GM19467 (cell line): ENCODE results near the gene DUSP5.
A peak's percentile ranks its signal among the peaks of the same experiment; 100 is the strongest.

ENCODE experiments used
- ATAC-seq: cut with Tn5 transposase; IDR thresholded peaks from one replicate; pipeline ENCODE4 v1.9.1; 2021; ENCODE audit warnings: mild to moderate bottlenecking, moderate library complexity; ENCODE audit not compliant: unreplicated experiment

DUSP5 gene

GRCh38 chr10:110499796-110500514 lies 2.2 kb downstream of the DUSP5 start:
- ATAC-seq: no peak

GRCh38 chr10:110500515-110500905 lies 2.8 kb downstream of the DUSP5 start:
- ATAC-seq: no peak

DNA sequence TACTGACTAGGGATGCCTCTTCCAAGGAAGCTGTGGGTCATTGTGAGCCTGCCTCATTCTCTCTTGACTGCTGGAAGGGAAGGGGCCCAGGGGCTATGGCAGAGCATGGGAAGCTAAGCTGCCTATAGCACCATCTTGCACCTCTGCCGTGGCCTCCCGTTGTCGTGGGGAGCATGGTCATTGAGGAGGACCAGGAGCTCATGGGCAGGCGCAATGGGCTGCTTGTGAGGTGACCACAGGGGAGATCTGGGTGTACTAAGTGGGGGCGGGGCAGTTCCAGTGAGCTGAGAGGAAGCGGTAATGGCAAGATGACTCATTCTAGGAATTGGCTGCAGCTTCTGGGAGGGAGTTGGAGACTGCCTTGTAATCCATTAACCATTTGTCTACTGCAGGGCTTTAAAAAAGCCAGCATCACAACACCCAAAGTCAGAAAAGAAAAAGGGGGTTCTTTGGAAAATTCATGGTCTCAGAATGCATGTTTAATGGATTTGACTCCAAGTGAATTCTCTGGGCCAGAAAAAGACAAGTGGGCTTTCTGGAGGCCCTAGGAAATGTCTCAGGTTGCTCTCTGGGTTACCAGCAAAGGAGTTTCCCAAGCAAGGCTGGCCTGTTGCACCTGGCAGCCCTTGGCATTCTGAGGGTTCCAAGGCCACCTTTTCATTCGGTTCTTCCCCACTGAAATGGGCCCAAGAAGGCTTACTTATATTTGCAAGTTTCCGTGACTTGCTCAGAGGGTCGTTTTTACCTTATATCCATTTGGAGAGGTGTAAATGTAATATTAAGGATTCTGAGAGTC lies 3.6 kb downstream of the DUSP5 start:
- no peak for ATAC-seq

DNA sequence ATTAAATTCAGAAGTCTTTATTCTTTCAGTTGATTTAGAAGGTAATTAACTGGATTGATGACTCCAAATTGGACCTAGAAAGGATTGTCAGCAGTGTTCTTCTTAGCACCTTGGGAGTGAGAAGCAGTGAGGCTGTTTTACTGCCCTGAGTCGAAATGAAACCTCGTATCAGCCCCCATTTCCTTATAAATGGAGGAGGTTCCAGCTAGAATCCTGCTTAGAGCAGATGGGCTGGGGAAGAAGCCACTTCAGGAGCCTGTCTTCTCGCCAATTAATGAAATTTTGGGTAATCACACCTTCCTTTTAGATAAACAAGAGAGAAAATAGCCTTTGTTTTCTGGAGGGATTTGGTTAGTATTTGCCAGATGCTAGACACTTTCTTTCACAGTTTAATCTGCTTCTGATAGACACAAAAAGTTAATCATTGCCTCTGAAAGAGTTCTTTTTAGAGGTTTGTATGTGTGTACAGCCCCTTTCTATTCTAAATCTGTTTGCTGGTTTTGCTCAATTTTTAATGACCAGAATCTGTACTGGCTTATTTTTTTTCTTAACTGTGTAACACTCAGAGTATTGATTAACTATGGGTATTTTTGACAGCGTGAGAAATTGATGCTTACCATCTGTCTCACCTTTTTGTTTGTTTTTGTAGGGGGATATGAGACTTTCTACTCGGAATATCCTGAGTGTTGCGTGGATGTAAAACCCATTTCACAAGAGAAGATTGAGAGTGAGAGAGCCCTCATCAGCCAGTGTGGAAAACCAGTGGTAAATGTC lies 4.6 kb downstream of the DUSP5 start:
- no peak for ATAC-seq

DNA sequence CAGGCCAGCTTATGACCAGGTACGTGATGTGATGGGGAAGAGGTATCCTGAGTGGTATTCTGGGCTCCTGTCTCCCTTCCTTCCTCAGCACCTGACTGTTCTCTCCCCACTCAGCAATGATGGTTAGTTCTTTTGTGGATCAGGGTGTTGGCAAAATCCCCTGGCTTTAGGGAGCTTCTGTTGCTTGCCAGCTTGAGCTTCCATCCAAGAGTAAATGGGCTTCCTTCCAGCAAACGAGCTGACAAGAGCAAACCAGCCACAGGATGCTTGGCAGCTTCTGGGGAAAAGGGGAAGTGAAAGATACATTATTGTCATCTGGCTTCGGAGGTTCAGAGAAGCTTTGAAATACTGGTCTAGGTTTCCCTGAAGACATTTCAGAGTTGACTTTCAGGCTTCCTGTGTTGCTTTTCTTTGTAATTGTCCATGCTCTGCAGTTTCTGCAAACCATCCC lies 5.2 kb downstream of the DUSP5 start:
- peak; percentile 34 for ATAC-seq

DNA sequence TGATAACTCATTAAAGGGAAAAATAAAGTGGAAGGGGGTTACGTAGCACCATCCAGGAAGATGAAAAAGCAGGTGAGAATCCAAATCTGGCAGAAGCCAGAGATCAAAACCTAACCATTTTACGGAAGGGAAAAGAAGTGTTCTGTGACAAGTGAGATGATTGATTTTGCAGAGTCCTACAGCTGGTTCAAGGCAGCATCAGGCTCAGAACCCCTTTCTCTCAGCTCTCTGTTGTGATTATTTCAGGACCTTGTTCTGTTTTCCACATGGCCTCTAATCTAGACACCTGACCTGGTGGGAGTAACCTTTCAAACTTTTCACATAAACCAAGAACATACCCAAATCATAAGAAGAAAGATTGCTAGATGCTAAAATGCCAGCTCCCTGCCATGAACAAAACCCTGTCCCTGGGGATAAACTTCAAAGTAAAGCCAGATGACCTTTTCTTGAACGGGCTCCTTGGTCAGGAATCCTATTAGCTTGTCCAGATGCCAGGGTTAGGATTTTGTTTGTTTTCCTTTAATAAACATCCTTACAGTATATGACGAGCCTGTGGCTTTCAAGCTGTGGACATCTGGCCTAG lies 5.9 kb downstream of the DUSP5 start:
- ATAC-seq: no peak

- peak; percentile 50 for ATAC-seq
These were observed 6.5 kb downstream of the DUSP5 start for GRCh38 chr10:110504111-110504735.

DNA sequence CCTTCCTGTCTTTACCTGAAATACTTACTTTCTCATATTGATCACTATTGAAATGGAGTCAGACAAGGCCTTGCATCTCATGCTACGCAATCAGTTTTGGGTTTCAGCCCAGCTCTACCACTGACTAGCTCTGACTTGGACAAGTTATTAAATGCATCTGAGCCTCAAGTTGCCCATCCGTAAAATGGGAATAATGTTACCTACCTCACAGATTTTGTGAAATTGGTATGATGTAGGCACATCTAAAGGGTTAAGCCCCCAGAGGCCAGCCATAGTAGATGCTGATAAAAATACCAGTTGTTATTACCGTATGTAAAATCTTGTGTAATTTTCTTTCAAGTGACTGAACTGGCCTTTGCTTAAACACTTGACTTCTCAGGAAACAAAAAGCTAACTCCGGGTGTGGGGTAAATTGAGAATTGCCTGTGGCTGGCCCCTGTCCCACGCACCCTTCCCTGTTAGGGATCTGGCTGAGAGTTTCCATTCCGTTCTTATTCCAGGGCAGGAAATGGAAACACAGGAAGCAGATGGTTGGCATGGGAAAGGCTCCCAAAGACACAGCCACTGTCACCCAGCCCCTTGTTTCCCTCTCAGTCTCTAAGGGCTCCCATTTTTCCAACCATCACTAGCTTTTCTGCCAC lies 7.5 kb downstream of the DUSP5 start:
- ATAC-seq: no peak

- no peak for ATAC-seq
These were observed 8.7 kb downstream of the DUSP5 start for GRCh38 chr10:110506448-110506847.

GRCh38 chr10:110507346-110507745 lies 9.6 kb downstream of the DUSP5 start:
- no peak for ATAC-seq

- ATAC-seq: no peak
These were observed 10.6 kb downstream of the DUSP5 start for GRCh38 chr10:110508159-110508788.

- no peak for ATAC-seq
These were observed 11.3 kb downstream of the DUSP5 start for GRCh38 chr10:110508806-110509544.

DNA sequence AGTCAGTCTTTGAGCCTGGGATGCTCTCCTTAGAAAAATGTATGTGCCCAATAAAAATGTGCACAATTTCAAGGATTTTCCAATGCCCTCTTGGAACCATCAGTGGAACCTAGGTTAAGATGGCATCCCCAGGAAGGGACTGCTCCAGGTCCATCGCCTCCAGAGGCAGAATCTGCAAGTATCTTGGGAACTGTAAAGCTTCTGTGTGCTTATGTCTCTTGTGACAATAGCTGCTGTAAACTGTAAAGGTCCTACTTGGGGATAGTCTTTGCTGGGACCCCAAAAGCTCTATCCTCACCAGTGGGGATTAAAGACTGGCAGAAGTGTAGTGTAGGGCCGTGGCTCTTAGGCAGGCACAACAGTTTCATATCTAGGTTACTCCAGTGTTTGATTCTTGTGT lies 11.9 kb downstream of the DUSP5 start:
- ATAC-seq: no peak

GRCh38 chr10:110510086-110510485 lies 12.4 kb downstream of the DUSP5 start:
- no peak for ATAC-seq

DNA sequence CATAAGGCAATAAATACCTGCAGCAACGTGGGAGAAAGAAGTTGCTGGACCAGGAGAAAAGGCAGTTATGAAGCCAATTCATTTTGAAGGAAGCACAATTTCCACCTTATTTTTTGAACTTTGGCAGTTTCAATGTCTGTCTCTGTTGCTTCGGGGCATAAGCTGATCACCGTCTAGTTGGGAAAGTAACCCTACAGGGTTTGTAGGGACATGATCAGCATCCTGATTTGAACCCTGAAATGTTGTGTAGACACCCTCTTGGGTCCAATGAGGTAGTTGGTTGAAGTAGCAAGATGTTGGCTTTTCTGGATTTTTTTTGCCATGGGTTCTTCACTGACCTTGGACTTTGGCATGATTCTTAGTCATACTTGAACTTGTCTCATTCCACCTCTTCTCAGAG lies 13.0 kb downstream of the DUSP5 start:
- ATAC-seq: no peak

DNA sequence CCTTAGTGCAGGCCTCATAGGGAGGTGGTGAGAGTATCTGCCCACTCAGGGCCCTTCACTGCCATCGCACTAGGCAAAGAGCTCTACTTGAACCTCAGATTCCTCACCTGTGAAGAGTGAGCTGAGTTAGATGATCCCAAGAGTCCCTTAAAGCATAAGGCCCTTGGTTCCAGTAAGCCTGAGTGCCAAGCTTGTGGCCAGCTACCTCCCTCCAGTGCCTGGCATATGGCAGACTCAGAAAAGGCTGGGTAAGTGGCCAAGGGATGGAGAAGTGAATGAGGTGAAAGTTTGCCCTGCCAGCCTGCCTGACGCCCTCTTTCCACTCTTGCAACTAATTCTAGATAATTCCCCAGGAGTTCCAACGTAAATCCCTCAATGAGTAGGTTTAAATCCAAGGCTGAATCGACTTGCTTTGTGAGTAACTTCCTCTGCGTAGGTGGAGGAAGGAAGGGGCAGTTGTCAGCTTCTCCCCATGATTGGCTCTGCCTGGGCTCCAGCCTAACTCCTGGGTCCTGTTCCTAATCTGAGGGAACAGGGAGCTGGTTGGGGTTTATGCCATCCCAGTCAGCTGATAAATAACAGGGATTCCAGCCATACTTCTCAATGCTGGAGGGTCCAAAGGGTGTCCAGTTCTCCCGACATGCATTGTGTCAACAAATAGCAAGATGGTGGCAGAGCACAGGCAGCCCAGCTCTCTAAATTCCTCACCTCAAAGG lies 14.2 kb downstream of the DUSP5 start:
- ATAC-seq: no peak

DNA sequence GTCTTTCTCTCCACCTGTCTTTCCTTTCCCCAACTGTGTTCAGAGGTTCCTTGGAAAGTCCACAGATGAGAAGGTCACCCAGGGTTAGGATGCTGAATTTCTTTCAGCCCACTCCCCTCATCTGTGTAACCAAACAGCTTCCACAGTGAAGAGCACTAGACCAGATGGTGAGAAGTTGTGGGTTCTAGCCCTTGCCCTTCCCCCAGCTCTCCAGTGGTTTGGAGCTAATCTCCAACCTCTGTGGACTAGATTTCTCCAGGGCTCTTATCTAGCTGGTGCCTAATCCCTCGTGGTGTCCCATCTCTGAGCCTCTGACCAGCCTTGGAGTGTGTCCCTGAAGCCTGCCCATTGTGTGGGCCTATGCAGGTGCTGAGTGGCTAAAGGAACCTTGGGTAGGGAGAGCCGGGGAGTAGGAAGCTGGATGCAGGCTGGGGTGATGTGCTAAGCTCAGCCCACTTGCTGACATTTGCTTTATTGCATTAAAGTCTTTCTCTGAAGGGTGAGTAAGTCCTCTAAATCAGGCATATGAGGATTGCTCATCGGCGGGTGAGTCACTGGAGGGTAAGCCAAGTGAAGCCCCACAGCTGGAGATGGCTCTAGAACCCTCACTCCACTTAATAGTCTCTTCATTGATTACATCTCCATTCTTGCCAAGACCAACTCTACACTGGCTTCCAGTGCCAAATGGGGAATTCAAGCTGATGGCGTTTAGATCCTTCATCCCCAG lies 14.9 kb downstream of the DUSP5 start:
- ATAC-seq: no peak

- ATAC-seq: no peak
These were observed 16.2 kb downstream of the DUSP5 start for GRCh38 chr10:110513949-110514348.
